IgD-negative memory B cell (primary cell): ENCODE measurements around the gene SLC25A3. TPM values are rescaled to one million over a fixed set of nuclear protein-coding genes. Genes with fewer than 3 reads are reported as not detected.
A peak's percentile ranks its signal among the peaks of the same experiment; 100 is the strongest.
"Not testable (repeated sequence)": the region's sequence is repeated elsewhere in the genome, so short reads cannot be mapped to it uniquely, and the experiment has no call there.

Experiments
- H3K27ac Mint-ChIP-seq, 3 donors: one replicate each; pipeline ENCODE4 v1.8.0; 2020 to 2022; ENCODE audit warnings: mild to moderate bottlenecking in 3 of 3, mixed read lengths in 3 of 3, moderate library complexity in 1 of 3
- H3K27me3 Mint-ChIP-seq: one replicate; pipeline ENCODE4 v1.8.0; 2021; ENCODE audit warnings: mixed read lengths
- H3K36me3 Mint-ChIP-seq: one replicate; pipeline ENCODE4 v1.8.0; 2020; ENCODE audit warnings: mild to moderate bottlenecking, mixed read lengths
- H3K4me1 Mint-ChIP-seq, 3 donors: one replicate each; pipeline ENCODE4 v1.8.0; 2020 to 2022; ENCODE audit warnings: mixed read lengths in 3 of 3, mild to moderate bottlenecking in 1 of 3
- H3K4me3 Mint-ChIP-seq, 4 donors: one replicate each; pipeline ENCODE4 v1.8.0; 2020 to 2022; ENCODE audit warnings: mild to moderate bottlenecking in 4 of 4, mixed read lengths in 4 of 4, moderate library complexity in 3 of 4
- H3K9me3 Mint-ChIP-seq, 3 donors: one replicate each; pipeline ENCODE4 v1.8.0; 2020 to 2021; ENCODE audit warnings: mixed read lengths in 3 of 3, mild to moderate bottlenecking in 1 of 3
- polyA plus RNA-seq: library from polyadenylated mRNA; unstranded; fragments of 300-500 nt; fragmentation: Illumina TruSeq; gene quantifications from one replicate; pipeline ENCODE4 v1.2.3, GENCODE V29; 2021

SLC25A3 gene
- polyA plus RNA-seq, 1 donor from 2014 or later, result 232 TPM

DNA sequence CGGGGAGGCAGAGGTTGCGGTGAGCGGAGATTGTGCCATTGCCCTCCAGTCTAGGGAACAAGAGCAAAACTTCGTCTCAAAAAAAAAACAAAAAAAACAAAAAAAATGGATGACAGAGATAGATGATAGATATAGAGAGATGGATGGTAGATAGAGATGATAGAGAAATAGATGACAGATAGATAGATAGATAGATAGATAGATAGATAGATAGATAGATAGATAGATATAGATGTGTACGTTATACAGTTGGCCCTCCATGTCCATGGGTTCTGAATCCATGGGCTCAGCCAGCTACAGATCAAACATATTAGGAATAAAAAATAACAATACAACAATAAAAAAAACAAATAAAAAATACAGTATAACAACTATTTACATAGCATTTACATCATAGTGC, 12.8 kb upstream of the SLC25A3 start:
- peaks cover 0 to 3% (median 0%) of the 10 kb centered on the region in 3 donors for H3K4me1 Mint-ChIP-seq
- H3K27me3 Mint-ChIP-seq, result peaks cover 1% of the 10 kb centered on the region
- peaks cover 3% of the 10 kb centered on the region for H3K36me3 Mint-ChIP-seq
- no peaks in the 10 kb centered on the region for H3K9me3 Mint-ChIP-seq
- no peak overlapping the region for H3K4me3 Mint-ChIP-seq
- H3K27ac Mint-ChIP-seq, result no peak overlapping the region

- peaks cover 3% of the 10 kb centered on the region for H3K36me3 Mint-ChIP-seq
- peaks cover 0 to 3% (median 0%) of the 10 kb centered on the region in 3 donors for H3K4me1 Mint-ChIP-seq
- H3K4me3 Mint-ChIP-seq, result no peak overlapping the region
- H3K27ac Mint-ChIP-seq, result no peak overlapping the region
- H3K27me3 Mint-ChIP-seq, result peaks cover 1% of the 10 kb centered on the region
- H3K9me3 Mint-ChIP-seq, result no peaks in the 10 kb centered on the region
Measured at GRCh38 chr12:98581101-98581500, 12.4 kb upstream of the SLC25A3 start.

- peaks cover under 1% of the 10 kb centered on the region for H3K36me3 Mint-ChIP-seq
- peaks cover 0 to 3% (median 0%) of the 10 kb centered on the region in 3 donors for H3K4me1 Mint-ChIP-seq
- H3K27me3 Mint-ChIP-seq, result peaks cover 1% of the 10 kb centered on the region
- H3K27ac Mint-ChIP-seq, result no peak overlapping the region
- H3K9me3 Mint-ChIP-seq, result no peaks in the 10 kb centered on the region
- no peak overlapping the region for H3K4me3 Mint-ChIP-seq
Measured at GRCh38 chr12:98582093-98582492, 11.4 kb upstream of the SLC25A3 start.

DNA sequence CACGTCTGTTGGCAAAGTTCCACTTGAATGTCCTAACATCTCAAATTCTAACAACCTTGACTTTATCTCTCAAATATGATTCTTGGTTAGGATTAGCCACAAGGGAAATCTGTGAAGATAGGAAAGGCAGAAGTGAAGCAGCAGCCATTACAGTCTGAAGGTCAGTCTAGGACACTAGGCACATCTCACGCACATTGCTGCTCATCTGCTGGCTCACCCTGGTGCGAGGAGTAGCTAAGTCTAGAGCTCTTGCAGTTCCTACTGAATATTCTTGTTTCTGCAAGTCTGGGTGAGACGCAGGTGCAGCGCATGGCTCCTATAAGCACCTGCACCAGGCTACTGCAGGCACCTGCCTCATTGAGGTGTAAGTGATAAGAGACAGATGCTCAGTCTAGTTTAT, 6.4 kb upstream of the SLC25A3 start:
- H3K27me3 Mint-ChIP-seq, result no peaks in the 10 kb centered on the region
- H3K4me1 Mint-ChIP-seq, result peaks cover 0 to 2% (median 2%) of the 10 kb centered on the region in 3 donors
- H3K4me3 Mint-ChIP-seq, result no peak overlapping the region
- H3K9me3 Mint-ChIP-seq, result no peaks in the 10 kb centered on the region
- H3K36me3 Mint-ChIP-seq, result no peaks in the 10 kb centered on the region
- peak overlapping the region in 1 of 3 donors; percentile 36 for H3K27ac Mint-ChIP-seq

- Mint-ChIP-seq H3K36me3 (no peaks in the 10 kb centered on the region), H3K4me3 (peak overlapping the region in 2 of 4 donors; percentile 55 to 87), H3K27ac (peak overlapping the region in 1 of 3 donors; percentile 89), H3K9me3 (no peaks in the 10 kb centered on the region), H3K4me1 (peaks cover 17 to 24% (median 21%) of the 10 kb centered on the region in 3 donors), H3K27me3 (no peaks in the 10 kb centered on the region)
Measured at GRCh38 chr12:98591209-98591608, 2.3 kb upstream of the SLC25A3 start.

DNA sequence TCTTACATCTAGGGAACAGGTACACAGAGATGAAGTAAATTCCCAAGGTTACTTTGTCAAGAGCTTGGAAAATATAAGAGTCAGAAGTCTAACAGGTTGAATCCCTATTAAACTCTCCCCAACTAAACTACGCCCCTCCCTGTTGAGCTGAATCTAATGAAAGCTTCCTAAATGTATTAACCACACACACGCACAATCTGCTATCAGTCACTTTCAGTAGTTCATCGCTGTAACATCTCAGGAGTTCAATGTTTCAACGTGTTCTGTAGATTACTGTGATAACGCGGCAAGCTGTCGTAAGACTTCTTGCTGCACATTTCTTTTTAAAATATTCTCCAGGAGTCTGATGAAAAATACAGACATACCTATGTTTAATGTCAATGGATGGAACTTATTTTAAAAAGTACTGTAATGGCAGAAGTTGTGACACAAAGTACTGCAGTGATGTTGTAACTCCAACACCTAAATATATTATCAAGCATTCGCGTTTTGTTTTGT, 612 bp upstream of the SLC25A3 start:
- peak overlapping the region; percentile 83 to 100 (median 100) for H3K27ac Mint-ChIP-seq
- H3K27me3 Mint-ChIP-seq, result no peaks in the 10 kb centered on the region
- H3K4me1 Mint-ChIP-seq, result peaks cover 22 to 28% (median 24%) of the 10 kb centered on the region in 3 donors
- no peaks in the 10 kb centered on the region for H3K9me3 Mint-ChIP-seq
- H3K36me3 Mint-ChIP-seq, result no peaks in the 10 kb centered on the region
- peak overlapping the region; percentile 90 to 99 (median 99) for H3K4me3 Mint-ChIP-seq

DNA sequence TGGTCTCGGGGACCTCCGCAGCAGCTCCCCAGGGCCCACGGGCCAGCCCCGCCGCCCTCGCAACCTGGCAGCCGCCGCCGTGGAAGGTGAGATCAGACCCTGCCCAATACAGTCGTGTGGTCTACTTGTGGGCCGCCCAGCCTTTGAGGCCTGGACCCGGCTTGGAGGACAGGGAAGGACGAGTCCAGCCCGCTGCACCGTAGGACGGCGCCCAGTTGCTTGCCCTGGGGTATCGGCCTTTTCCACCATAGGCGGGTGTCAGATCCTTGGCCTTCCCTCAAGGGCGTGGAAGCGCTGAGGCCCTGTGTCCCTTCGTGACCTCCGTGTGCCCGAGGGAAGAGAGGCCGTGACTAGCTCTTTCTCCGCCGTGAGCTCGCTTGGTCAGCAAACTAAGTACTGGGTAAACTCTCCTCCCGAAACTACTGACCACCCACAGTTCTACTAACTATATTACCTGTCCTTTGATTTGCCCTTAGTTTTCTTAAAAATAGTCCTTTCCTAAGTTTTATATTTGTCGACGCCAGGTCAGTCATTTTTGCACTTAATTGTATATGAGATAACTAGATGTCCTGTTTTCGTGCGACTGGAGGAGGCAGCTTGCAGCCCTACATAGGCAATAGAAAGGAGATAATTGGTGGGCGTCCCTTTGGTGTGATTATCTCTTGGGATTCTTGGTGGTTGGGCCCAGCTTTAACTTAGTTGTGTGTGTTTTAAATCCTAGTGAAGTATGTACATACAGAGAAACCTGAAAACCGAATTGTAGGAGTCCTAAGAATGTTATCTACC, 757 bp downstream of the SLC25A3 start:
- Mint-ChIP-seq H3K36me3 (no peaks in the 10 kb centered on the region), H3K4me3 (peak overlapping the region; percentile 90 to 99 (median 99)), H3K9me3 (no peaks in the 10 kb centered on the region), H3K27ac (peak overlapping the region; percentile 83 to 100 (median 100)), H3K27me3 (no peaks in the 10 kb centered on the region), H3K4me1 (peaks cover 22 to 28% (median 24%) of the 10 kb centered on the region in 3 donors)

DNA sequence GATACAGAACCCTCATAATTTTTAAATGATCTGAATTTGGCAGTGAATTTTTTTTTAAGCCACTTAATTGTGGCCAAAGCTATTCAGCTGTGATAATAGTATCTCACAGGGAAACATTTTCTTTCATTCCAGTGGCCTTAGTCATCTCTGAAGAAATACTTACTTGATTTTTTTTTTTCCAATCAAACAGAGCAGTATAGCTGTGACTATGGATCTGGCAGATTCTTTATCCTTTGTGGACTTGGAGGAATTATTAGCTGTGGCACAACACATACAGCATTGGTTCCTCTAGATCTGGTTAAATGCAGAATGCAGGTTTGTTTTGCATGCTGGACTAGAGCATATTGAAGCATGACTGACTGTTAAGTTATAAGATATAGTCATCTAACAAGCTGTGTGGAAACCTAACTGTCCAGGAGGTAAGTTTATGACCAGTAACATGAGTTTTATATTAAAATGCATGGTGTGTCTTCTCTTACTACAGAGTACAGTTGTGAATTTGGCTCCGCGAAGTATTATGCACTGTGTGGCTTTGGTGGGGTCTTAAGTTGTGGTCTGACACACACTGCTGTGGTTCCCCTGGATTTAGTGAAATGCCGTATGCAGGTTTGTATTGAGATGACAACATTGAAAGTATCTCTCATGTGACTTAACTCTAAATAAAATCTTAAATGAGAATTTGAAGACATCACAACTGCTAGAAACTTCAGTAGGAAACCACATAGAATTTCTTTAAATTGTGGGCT, 1.9 kb downstream of the SLC25A3 start:
- Mint-ChIP-seq H3K36me3 (no peaks in the 10 kb centered on the region), H3K4me3 (peak overlapping the region; percentile 90 to 99 (median 99)), H3K27ac (peak overlapping the region in 2 of 3 donors; percentile 83 to 100), H3K9me3 (no peaks in the 10 kb centered on the region), H3K27me3 (no peaks in the 10 kb centered on the region), H3K4me1 (peaks cover 22 to 28% (median 24%) of the 10 kb centered on the region in 3 donors)

- not testable (repeated sequence) for H3K27me3 Mint-ChIP-seq, H3K9me3 Mint-ChIP-seq, H3K36me3 Mint-ChIP-seq, H3K4me3 Mint-ChIP-seq
- Mint-ChIP-seq H3K27ac (peak overlapping the region in 2 of 3 donors; percentile 31 to 73), H3K4me1 (peaks cover 20 to 27% (median 24%) of the 10 kb centered on the region in 3 donors)
Measured at GRCh38 chr12:98597313-98597712, 3.8 kb downstream of the SLC25A3 start.

- Mint-ChIP-seq H3K4me1 (peaks cover 0 to 8% (median 3%) of the 10 kb centered on the region in 3 donors), H3K9me3 (no peaks in the 10 kb centered on the region), H3K27me3 (no peaks in the 10 kb centered on the region), H3K36me3 (peaks cover 3% of the 10 kb centered on the region), H3K4me3 (no peak overlapping the region), H3K27ac (peak overlapping the region in 1 of 3 donors; percentile 60)
Measured at GRCh38 chr12:98601924-98602323, 8.4 kb downstream of the SLC25A3 start.

DNA sequence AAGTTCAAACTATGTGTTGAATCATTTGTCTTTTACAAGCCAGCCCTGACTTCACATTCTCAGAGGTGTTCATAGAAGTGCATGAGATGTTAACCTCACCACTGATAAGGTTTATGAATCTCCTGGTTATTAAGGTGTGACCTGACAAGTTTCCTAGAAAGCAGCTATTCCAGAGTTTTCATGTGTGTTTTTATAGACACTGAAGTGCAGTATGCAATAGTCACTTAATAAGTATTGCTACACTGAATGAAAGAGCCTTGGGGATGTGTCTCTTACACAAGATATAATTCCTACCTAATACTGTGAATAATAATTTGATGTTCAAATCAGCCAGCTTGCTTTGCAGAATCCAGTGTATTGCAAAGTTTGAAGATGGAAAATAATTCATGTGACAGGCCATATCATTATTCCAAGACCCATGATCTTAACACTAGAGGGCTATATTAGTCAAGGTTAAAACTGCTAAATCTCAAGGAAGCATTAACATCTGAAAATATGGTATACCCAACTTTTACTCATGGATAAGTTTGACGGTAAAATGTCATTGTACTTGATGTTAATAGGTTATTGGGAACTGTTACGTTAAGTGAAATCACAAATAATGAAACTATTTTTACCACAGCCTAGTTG, 13.0 kb downstream of the SLC25A3 start:
- no peaks in the 10 kb centered on the region for H3K9me3 Mint-ChIP-seq
- peaks cover 3% of the 10 kb centered on the region for H3K36me3 Mint-ChIP-seq
- H3K4me3 Mint-ChIP-seq, result peak overlapping the region in 1 of 4 donors; percentile 88
- peak overlapping the region in 2 of 3 donors; percentile 46 to 79 for H3K27ac Mint-ChIP-seq
- peaks cover 5 to 10% (median 6%) of the 10 kb centered on the region in 3 donors for H3K4me1 Mint-ChIP-seq
- no peaks in the 10 kb centered on the region for H3K27me3 Mint-ChIP-seq

DNA sequence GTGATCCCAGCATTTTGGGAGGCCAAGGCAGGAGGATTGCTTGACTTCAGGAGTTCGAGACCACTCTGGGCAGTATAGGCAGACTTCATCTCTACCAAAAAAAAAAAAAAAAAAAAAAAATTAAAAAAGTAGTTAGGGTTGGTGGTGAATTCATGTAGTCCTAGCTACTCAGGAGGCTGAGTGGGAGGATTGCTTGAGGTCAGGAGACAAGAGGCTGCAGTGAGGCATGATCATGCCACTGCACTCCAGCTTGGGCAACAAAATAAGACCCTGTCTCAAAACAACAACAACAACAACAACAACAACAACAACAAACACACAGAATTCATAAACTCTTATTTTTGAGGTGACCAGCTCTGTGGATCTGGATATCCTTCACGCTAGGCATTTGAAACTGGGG, 17.1 kb downstream of the SLC25A3 start:
- no peaks in the 10 kb centered on the region for H3K36me3 Mint-ChIP-seq
- H3K27ac Mint-ChIP-seq, result no peak overlapping the region
- H3K4me1 Mint-ChIP-seq, result peaks cover 13 to 21% (median 17%) of the 10 kb centered on the region in 3 donors
- no peaks in the 10 kb centered on the region for H3K27me3 Mint-ChIP-seq
- no peaks in the 10 kb centered on the region for H3K9me3 Mint-ChIP-seq
- H3K4me3 Mint-ChIP-seq, result no peak overlapping the region

GRCh38 chr12:98612696-98613334, 19.3 kb downstream of the SLC25A3 start:
- peaks cover 2% of the 10 kb centered on the region for H3K36me3 Mint-ChIP-seq
- H3K4me1 Mint-ChIP-seq, result peaks cover 7 to 12% (median 11%) of the 10 kb centered on the region in 3 donors
- no peaks in the 10 kb centered on the region for H3K9me3 Mint-ChIP-seq

GRCh38 chr12:98618952-98619351, 25.5 kb downstream of the SLC25A3 start:
- H3K27ac Mint-ChIP-seq, result no peak overlapping the region
- no peaks in the 10 kb centered on the region for H3K27me3 Mint-ChIP-seq
- H3K4me3 Mint-ChIP-seq, result peak overlapping the region in 1 of 4 donors; percentile 58
- H3K4me1 Mint-ChIP-seq, result peaks cover 4 to 12% (median 6%) of the 10 kb centered on the region in 3 donors
- H3K36me3 Mint-ChIP-seq, result peaks cover 2% of the 10 kb centered on the region
- H3K9me3 Mint-ChIP-seq, result no peaks in the 10 kb centered on the region

More at GRCh38 chr12:98612696-98613334, 19.3 kb downstream of the SLC25A3 start:
- H3K27me3 Mint-ChIP-seq, result no peaks in the 10 kb centered on the region
- peak overlapping the region in 3 of 4 donors; percentile 1 to 63 (median 59) for H3K4me3 Mint-ChIP-seq
- peak overlapping the region; percentile 82 to 97 (median 83) for H3K27ac Mint-ChIP-seq
